Mesodermal cell (in vitro differentiated cells): ENCODE data around the gene MMP2.

Source experiments
- H3K27ac ChIP-seq: 2 replicates; pipeline ENCODE4 v1.7.0; 2013; ENCODE audit warnings: mild to moderate bottlenecking, low read depth, low read length, moderate library complexity; ENCODE audit not compliant: severe bottlenecking
- H3K36me3 ChIP-seq: 2 replicates; pipeline ENCODE4 v1.7.1; 2013; ENCODE audit warnings: mild to moderate bottlenecking, low read length, moderate library complexity; ENCODE audit not compliant: control insufficient read depth, insufficient read depth
- H3K4me1 ChIP-seq: one replicate; pipeline ENCODE4 v1.7.1; 2013; ENCODE audit warnings: mild to moderate bottlenecking, low read length; ENCODE audit not compliant: insufficient read depth, control insufficient read depth, poor library complexity, severe bottlenecking
- H3K4me3 ChIP-seq: 2 replicates; pipeline ENCODE4 v1.7.0; 2013; ENCODE audit warnings: low read length, control low read depth, mild to moderate bottlenecking; ENCODE audit not compliant: insufficient read depth, poor library complexity, severe bottlenecking; ENCODE audit errors: extremely low read depth
- H3K9me3 ChIP-seq: 2 replicates; pipeline ENCODE4 v1.7.1; 2013; ENCODE audit warnings: mild to moderate bottlenecking, low read length, moderate library complexity; ENCODE audit not compliant: control insufficient read depth
- WGBS, 2 experiments: methylation state at CpG; one replicate each; pipeline ENCODE4 v1.1.5; 2013; ENCODE audit warnings: missing lambda C conversion rate in 2 of 2; ENCODE audit not compliant: insufficient coverage in 2 of 2; 5-methylcytosine and 5-hydroxymethylcytosine counted together

MMP2 gene

DNA sequence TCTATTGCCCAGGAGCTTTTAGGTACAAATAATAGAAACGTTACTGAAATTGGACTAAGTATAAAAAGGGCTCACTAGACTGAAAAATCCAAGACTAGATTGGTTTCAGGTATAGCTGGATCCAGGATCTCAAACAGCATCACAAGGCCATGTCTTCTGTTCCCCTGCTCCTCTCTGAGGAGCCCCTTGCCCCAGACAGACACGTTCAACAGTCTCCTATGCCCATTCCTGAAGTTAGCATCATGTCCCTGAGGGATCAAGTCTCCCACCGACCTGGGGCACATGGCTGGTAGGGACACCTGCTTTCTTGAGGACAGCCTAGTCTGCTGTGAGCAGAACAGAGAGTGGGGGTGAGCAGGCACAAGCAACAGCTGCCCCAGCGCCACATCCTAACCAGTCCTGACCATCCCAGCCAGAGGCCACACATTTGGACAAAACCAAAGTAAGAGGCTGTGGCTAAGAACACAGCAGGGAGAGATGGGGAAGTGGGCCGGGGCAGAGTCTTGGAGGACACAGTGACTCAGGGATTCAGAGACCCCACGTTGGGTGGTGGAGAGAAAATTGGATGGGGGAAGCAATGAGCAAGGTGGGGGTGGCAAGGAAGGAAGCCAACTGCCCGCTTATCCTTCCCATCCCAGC lies 10.5 kb upstream of the MMP2 start:
- H3K4me1 ChIP-seq = peaks cover 19% of the 10 kb centered on the region
- no peak overlapping the region for H3K27ac ChIP-seq
- no peak overlapping the region for H3K4me3 ChIP-seq
- H3K9me3 ChIP-seq = no peaks in the 10 kb centered on the region
- WGBS, 2 experiments = 93% methylated on average over 3 to 6 of the region's 7 CpGs
- no peaks in the 10 kb centered on the region for H3K36me3 ChIP-seq

DNA sequence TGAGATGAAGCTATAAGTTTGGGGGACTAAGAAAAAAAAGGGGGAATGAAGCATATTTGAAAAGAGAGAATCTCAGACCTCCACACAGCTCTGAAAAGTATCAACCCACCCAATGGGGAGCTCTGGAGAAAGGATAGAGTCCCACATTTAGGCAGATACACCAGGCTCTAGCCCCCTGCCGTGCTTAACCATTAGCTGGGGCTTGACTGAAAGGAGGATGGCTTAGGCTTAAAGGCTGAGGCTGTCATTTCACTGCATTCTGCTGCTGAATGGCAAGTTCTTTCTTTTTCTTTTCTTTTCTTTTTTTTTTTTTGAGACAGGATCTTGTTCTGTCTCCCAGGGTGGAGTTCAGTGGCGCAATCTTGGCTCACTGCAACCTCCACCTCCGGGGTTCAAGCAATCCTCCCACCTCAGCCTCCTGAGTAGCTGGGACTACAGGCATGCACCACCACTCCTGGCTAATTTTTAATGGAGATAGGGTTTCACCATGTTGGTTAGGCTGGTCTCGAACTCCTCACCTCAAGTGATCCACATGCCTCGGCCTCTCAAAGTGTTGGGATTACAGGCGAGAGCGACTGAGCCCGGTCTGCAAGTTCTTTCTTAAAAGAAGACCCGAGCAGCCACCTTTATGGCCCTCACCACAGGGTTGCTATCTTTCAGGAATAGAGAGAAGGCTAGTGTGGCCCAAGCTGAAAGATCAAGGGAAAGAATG lies 9.0 kb upstream of the MMP2 start:
- peak overlapping the region; percentile 87 for H3K27ac ChIP-seq

DNA sequence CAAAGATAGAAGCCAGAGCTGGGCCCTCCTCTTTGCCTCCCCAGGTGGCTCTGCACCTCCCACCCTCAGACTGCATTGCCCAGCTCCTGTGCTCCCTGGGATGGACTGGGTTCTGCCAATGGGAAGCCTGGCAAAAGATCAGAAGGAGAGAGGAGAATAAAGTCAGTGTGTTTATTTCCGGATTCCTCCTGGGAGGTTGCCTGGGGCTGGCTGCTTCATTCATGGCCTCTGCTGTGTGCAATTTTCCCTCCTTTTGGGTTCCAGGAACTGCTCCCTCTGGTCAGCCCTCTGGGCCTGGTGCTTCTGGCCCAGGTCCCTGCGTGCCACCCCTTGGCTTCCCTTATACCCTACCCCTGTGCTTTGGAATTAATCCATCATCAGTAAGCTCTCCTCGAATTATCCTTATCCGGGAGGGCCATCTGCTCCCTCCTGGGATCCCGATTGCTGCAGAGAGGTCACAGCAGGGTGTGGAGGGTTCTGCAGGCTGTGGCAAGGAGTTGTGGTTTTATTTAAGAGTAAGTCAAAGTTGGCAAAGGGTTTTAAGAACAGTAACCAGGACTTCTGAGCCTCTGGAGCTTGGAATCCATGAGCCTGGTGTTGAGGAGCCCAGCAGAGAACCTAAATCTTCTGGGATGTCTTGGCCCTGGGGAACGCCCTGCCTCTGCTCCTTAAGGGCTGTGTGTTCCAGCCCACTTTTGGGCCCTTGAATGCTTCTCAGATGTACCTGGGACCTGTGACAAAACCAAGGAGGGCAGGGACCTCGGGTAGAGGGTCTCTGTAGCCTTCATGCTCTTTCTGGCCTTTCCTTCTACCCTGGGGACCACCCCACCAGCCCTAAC lies 8.2 kb upstream of the MMP2 start:
- 39 to 62% methylated on average over 3 to 5 of the region's 7 CpGs for WGBS, 2 experiments
- H3K36me3 ChIP-seq = no peaks in the 10 kb centered on the region
- peaks cover 33% of the 10 kb centered on the region for H3K4me1 ChIP-seq

More for the DNA sequence above, 9.0 kb upstream of the MMP2 start:
- Histone ChIP-seq H3K4me3 (no peak overlapping the region), H3K36me3 (no peaks in the 10 kb centered on the region), H3K9me3 (no peaks in the 10 kb centered on the region), H3K4me1 (peaks cover 25% of the 10 kb centered on the region)
- WGBS, 2 experiments = 52 to 70% methylated on average over 7 to 8 of the region's 9 CpGs

DNA sequence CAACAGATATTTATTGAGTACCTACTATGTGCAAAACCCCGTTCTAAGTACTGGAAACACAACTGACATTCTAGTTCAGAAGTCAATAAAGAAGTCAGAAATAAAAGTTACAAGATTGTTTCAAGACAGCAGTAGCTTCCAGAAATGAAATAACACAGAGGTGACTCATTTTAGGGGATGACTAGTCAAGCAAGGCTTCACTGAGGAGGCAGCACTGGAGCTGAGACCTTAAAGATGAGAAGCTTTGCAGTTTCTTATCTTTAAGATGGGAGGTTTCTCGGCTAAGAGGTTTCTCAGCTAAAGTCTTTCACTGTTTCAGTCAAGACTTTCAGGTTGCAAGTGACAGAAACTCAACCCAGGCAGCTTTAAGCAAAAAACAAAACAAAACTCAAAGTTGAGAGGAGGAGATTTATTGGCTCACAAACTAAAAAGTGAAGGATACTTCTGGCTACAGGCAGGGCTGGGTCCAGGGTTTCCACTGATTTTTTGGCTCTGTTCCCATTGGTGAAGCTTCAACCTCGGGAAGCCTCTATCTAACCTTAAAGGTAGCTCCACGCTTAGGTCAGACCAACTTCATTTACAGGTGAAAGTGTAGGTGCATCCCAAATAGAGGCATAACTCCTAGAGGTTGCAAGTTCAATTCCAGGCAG lies 7.4 kb upstream of the MMP2 start:
- 60 to 100% methylated on average over 2 of the region's 4 CpGs for WGBS, 2 experiments
- Histone ChIP-seq H3K27ac (peak overlapping the region; percentile 87), H3K4me1 (peaks cover 38% of the 10 kb centered on the region), H3K36me3 (no peaks in the 10 kb centered on the region), H3K9me3 (no peaks in the 10 kb centered on the region), H3K4me3 (no peak overlapping the region)

More for the DNA sequence above, 8.2 kb upstream of the MMP2 start:
- Histone ChIP-seq H3K4me3 (no peak overlapping the region), H3K27ac (peak overlapping the region; percentile 87), H3K9me3 (no peaks in the 10 kb centered on the region)

DNA sequence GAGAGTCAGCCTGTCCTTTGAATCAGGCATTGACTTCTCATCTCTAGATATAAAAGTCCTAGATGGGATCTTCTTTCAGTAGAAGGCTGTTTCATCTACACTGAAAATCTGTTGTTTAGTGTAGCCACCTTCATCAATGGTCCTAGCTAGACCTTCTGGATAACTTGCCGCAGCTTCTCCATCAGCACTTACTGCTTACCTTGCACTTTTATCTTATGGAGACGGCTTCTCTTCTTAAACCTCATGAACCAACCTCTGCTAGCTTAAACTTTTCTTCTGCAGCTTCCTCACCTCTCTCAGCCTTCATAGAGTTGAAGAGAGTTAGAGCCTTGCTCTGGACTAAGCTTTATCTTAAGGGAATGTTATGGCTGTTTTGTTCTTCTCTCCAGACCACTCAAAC lies 5.4 kb upstream of the MMP2 start:
- 88 to 100% methylated on average over 2 of the region's 2 CpGs for WGBS, 2 experiments
- no peaks in the 10 kb centered on the region for H3K36me3 ChIP-seq
- H3K9me3 ChIP-seq = no peaks in the 10 kb centered on the region
- peaks cover 57% of the 10 kb centered on the region for H3K4me1 ChIP-seq
- no peak overlapping the region for H3K4me3 ChIP-seq
- H3K27ac ChIP-seq = no peak overlapping the region

DNA sequence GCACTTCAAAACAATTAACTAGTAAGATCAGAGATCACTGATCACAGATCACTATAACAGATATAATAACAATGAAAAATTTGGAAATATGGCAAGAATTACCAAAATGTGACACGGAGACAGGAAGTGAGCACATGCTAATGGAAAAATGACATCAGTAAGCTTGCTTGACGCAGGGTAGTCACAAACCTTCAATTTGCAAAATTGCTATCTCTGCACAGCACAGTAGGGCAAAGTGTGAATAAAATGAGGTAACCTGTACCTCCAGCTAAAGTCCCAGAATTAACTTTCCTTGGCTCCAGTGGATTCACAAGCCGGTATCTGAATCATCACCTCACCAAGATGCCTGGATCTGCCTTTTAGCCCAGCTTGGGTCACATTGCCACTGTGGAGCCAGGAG lies 4.2 kb upstream of the MMP2 start:
- Histone ChIP-seq H3K4me3 (no peak overlapping the region), H3K27ac (no peak overlapping the region), H3K4me1 (peaks cover 58% of the 10 kb centered on the region), H3K9me3 (no peaks in the 10 kb centered on the region), H3K36me3 (no peaks in the 10 kb centered on the region)
- WGBS, 2 experiments = 96 to 100% methylated on average over 2 to 3 of the region's 3 CpGs

DNA sequence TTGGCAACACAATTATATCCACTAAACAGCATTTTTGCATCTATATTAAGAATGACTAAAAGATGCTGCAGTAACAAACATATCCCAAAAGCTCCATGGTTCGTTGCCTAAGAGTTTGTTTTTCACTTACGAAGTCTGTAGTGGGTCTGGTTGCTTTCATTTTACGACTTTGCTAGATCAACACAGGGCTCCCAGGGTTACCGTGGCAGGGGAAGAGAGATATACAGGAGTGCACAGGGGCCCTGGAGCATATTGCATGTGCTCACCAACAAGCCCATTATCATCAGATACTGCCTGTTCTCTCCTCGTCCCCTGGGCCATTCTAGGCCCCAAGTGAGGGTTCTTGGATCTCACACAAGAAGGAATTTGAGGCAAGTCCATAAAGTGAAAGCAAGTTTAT lies 3.1 kb upstream of the MMP2 start:
- H3K36me3 ChIP-seq = no peaks in the 10 kb centered on the region
- H3K4me3 ChIP-seq = no peak overlapping the region
- H3K4me1 ChIP-seq = peaks cover 50% of the 10 kb centered on the region
- no peak overlapping the region for H3K27ac ChIP-seq
- H3K9me3 ChIP-seq = no peaks in the 10 kb centered on the region
- 78 to 96% methylated on average over 4 of the region's 5 CpGs for WGBS, 2 experiments

DNA sequence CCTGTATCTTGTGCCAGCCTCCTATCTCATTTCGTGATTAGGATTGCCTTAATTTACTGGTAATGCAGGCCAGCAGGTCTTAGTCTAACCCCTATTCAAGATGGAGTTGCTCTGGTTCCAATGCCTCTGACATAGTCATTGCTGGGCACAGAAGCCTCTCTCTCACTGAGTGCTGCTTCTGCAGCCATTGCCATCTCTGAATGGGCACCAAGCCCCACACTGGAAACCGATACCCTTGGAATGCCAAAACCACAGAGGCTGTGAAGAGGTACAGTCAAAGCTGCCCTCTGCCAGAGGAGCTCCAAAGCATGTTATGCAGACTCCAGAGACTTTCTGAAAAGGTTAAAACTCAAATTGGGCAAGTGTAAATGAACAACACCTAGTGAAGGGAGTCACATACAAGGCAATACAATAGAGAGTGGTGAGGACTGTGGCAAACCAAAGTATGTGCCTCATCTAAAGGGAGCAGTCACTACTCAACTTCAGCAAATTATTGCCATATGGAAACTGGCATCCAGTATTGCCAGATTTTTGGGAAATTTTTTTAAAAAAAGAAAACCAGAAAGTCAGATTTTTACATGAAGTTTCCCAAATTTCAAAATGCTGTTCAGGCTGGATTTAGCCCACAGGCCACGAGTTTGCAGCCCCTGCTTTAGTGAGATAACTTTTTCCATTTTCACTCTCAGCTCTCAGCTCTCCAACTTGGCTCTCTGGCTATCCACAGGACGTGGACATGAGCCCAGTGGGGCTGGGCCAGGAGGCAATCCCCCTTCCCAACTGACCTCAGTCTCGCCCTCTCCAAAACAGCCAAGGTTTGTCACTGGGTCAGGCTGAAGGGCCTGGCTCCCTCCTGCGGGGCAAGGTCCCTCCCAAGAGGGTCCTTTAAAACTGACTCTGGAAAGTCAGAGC lies 2.1 kb upstream of the MMP2 start:
- 89 to 93% methylated on average over 5 to 6 of the region's 6 CpGs for WGBS, 2 experiments
- H3K4me1 ChIP-seq = peaks cover 52% of the 10 kb centered on the region

DNA sequence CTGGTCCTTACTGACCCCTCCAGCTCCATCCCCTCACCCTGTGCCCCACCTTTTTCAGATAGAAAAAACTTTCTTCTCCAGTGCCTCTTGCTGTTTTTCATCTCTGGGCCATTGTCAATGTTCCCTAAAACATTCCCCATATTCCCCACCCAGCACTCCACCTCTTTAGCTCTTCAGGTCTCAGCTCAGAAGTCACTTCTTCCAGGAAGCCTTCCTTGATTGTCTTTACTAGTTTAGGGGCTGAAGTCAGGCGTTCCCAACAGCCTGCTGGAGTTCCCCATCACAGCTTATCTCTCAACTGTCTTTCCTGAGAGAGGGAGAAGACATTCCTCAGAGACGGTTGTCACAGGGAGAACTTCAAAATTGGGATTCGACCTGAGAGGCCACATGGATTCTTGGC lies 1.3 kb upstream of the MMP2 start:
- H3K36me3 ChIP-seq = peaks cover 17% of the 10 kb centered on the region
- H3K9me3 ChIP-seq = no peaks in the 10 kb centered on the region
- no peak overlapping the region for H3K27ac ChIP-seq
- peaks cover 56% of the 10 kb centered on the region for H3K4me1 ChIP-seq
- H3K4me3 ChIP-seq = no peak overlapping the region
- 77 to 82% methylated on average over 2 of the region's 3 CpGs for WGBS, 2 experiments

More for the DNA sequence above, 2.1 kb upstream of the MMP2 start:
- H3K9me3 ChIP-seq = no peaks in the 10 kb centered on the region
- H3K36me3 ChIP-seq = peaks cover 8% of the 10 kb centered on the region
- H3K27ac ChIP-seq = no peak overlapping the region
- no peak overlapping the region for H3K4me3 ChIP-seq
